ENCODE data around the gene CD81.

- TF ChIP-seq CTCF (IDR thresholded peaks at IDR 0.05) (no peak), POLR2A (IDR thresholded peaks at IDR 0.05) (no peak), EP300 (IDR thresholded peaks at IDR 0.05) (no peak), POLR2AphosphoS5 (IDR thresholded peaks at IDR 0.05) (no peak)
Observed at GRCh38 chr11:2402106-2402505, 25.0 kb downstream of the CD81 start.

Data from suprapubic skin (tissue), 4 donors.